ENCODE data around the gene ZDHHC12.
"Not testable (repeated sequence)": the region's sequence is repeated elsewhere in the genome, so short reads cannot be mapped to it uniquely, and the experiment has no call there.

ZDHHC12 gene

GRCh38 chr9:128706671-128707381 lies 17.1 kb downstream of the ZDHHC12 start:
- DNase-seq: no peak

DNA sequence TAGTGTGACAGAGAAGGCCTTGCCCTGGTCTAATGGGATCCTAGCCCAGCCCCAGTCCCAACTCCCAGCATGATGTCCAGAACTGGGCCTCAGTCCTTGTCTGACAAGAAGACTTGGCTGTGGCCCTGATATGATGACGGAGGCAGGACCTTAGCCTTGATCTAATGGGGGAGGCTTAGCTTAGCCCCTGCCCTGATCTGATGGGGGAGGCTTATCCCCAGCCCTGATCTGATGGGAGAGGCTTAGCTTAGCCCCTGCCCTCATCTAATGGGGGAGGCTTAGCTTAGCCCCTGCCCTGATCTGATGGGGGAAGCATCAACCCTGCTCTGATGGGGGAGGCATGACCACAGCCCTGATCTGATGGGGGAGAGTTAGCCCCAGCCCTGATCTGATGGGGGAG lies 17.9 kb downstream of the ZDHHC12 start:
- no peak for DNase-seq

DNA sequence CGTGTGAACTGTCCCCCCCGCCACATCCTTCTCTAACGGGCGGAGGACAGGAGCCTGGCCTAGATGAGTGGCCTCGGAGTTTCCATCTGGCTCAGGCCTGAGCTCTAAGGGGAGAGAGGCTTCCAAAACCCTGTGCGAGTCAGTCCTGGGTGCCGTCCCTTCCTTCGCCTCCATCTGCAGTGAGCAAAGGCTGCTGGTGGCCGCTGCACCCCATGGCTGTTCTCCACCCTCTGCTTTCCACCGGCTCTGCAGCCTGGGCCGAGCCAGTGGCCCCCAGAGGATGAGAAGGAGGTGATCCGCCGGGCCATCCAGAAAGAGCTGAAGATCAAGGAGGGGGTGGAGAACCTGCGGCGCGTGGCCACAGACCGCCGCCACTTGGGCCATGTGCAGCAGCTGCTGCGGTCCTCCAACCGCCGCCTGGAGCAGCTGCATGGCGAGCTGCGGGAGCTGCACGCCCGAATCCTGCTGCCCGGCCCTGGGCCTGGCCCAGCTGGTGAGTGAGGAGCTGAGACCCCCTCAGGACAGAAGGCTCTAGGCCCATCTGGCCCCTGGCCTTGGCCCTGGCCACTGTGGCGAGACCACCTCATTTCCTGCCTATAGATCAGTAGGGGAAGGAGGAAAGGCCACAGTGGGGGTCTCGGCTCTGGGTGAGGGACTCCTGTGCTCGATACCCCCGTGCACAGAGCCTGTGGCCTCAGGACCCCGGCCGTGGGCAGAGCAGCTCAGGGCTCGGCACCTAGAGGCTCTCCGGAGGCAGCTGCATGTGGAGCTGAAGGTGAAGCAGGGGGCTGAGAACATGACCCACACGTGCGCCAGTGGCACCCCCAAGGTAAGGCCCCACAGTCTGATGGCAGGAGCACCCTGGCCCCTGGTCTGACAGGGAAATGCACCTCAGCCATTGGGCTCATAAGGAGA lies 18.6 kb downstream of the ZDHHC12 start:
- DNase-seq: no peak

GRCh38 chr9:128704356-128704670 lies 19.6 kb downstream of the ZDHHC12 start:
- no peak for DNase-seq

DNA sequence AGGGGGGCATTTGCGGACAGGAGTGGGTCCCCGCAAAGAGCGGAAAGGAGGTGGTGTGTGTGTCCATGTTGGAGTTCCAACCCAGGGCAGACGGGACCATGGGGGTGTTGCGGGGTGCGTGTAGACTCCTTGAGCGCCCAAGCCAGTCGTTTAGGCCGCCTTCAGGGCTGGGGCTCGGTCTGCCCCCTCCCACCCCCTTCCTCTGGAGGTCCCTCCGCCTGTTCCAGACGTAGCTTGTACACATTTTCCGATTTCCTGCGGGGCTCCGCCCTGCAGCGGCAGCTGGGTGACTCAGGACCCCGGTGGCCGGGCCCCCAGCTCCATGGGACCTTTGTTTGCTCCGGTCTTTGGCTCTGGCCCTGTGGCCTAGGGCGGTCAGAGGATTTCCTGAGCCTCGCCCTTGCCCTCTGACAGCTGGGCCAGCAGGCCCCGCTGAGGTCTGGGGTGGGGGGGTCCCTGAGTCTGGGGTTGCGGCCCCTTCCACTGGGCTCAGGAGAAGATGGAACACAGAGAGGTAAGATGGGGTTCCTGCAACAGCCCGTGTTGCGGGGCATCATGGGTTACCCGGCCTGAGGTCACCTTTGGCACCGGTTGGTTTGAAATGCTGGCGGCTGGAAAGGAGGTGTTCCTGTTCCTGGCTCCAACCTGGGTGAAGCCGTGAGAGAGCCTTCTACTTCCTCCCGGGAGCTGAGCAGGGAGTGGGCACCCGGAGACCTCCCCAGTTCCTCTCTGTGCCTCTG lies 20.1 kb downstream of the ZDHHC12 start:
- no peak for DNase-seq

DNA sequence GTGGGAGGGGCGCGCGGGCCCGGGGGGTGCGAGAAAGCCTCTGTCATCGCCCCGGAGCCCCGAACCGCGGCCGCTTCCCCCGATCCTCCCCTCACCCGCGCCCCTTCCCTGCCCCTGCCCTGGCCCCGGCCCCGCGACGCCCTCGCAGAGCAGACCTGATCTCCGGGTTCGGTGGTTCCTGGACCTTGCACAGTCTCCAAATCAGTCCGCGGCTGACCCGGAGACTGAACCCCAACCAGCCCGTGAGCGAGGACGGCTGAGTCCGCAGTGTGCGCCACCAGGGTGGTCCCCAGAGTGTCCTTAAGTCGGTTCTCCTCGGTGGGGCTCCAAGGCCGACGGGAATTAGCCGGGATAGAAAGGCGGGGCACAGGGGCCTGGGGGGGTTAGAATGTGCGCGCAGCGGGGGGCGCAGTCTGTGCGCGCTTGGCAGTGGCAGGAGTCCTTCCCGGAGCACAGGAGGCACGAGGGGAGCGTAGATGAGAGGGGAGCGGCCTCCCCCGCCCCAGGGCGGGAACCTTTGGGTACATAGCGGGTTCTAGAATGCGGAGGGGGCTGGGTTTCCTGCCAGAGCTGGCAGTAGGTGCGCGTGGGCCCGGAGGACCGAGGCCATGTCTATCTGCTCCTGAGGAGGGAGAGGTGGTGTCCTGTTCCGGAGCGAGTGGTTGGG lies 20.8 kb downstream of the ZDHHC12 start:
- no peak for DNase-seq

DNA sequence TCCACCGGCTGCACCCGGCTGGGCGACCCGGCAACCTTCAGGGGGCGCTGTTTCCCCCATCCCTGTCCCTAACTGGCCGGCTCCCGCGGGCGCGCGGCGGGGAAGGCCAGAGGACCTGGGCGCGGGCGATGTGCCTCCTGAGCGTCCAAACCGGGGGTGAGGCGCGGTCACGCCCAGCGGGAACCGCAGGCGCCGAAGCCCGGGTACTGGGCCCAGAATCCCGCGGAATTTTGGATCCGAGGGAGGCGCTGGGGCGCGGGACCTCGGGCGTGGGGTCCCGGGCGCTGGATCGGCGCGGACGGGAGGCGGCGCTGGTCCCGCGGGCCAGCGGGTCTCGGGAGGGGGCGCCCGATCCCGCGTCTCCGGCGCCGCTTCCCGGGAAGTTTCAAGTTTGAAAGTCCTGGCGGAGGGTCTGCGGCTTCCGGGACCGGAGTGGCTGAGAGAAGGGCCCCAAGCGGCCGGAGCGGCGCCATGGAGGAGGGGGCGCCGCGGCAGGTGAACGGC lies 21.4 kb downstream of the ZDHHC12 start, which contains the start of gene PKN3:
TSS of gene PKN3 (plus strand) at position 59 of the 504 bp plus-strand sequence. CDS start at position 472, 413 bp downstream.
- DNase-seq: no peak

GRCh38 chr9:128701227-128701854 lies 22.6 kb downstream of the ZDHHC12 start:
- DNase-seq: no peak

DNA sequence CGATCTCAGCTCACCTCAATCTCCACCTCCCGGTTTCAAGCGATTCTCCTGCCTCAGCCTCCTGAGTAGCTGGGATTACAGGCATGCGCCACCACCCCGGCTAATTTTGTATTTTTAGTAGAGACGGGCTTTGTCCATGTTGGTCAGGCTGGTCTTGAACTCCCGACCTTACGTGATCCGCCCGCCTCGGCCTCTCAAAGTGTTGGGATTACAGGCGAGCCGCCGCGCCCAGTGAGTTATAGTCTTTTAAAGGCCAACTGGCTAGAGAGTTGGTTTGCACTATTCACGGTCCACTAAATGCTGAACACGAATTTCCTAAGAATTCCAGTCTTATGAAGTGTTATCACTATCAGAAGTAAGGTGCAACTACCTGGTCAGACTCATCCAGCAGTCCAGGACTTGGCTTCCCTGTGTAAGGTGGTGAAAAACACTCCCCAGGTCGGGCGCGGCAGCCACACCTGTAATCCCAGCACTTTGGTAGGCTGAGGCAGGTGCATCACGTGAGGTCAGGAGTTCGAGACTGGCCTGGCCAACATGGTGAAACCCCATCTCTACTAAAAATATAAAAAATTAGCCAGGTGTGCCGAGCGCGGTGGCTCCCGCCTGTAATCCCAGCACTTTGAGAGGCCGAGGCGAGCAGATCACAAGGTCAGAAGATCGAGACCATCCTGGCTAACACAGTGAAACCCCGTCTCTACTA lies 24.7 kb downstream of the ZDHHC12 start:
- not testable (repeated sequence) for DNase-seq

DNA sequence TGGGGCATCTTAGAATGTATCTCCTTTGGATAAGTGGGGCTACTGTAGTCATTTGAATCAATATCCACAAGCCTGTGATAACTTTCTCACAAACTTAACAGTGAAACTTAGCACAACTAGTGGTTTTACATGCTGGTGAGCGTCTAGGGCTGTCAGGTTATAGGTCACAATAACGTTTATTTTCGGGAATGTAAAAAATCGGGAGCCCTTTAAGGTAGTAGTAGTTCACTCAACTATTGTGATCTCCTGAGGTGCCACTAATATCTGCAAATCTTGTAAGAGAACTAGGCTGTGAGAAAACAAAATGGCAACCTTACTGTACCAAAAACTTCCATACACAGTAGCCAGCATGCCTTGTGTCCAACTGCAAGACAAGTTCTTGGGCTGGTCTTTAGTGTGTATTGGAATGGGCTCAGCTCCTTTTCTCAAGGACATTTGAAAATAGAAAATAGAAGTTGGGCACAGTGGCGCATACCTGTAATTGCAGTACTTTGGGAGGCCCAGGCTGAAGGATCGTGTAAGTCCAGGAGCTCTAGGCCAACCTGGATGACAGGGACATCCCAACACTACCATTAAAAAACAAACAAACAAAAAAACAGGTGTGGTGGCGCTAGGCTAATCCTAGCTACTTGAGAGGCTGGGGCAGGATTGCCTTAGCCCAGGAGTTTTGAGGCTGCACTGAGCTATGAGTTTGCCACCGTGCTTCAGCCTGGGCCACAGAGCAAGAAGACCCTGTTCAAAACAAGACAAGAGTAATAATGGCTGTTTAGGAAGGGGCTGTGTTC lies 26.8 kb downstream of the ZDHHC12 start:
- DNase-seq: no peak

DNA sequence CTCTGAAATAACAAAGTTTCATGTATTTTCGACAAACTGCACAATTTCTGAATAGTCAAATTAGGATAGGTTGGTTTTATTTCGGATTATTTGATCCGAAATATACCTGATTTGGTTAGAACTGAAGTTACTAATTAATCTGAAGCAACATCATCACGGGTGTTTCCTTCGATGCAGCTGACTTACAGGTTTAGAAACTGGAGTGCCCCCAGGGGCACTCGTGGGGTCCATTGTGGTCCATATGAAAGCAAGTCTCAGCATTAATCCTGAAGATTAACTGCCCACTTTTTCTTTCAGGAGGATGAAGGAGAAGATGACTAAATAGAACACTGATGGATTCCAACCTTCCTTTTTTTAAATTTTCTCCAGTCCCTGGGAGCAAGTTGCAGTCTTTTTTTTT lies 29.6 kb downstream of the ZDHHC12 start:
- DNase-seq: no peak

DNA sequence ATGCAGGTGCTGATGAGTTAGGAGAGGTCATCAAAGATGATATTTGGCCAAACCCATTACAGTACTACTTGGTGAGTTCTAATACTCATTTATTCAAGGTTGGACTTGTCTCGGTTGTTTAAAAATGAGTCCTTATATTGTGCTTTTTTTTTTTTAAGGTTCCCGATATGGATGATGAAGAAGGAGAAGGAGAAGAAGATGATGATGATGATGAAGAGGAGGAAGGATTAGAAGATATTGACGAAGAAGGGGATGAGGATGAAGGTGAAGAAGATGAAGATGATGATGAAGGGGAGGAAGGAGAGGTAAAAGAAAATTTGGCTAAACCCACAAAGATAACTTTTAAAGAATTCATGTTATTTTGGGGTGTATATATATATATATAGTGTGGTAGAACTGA lies 30.2 kb downstream of the ZDHHC12 start:
- DNase-seq: not testable (repeated sequence)

DNA sequence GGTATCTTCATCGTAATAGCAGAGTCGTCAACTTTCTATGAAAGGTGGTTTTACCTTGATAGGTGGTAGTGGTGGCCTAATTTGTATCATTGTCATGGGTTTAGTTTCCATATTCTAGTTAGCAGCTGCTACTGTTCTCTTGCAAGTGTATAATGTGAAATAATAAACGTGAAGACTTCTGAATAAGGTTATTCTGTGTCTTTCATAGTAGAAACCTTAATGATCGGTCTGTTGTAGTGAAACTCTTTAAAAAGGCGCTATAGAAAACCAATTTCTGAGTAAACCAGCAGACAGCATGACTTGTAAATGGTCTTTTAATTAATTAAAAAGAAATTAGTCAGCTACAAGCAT lies 33.3 kb downstream of the ZDHHC12 start:
- no peak for DNase-seq

DNA sequence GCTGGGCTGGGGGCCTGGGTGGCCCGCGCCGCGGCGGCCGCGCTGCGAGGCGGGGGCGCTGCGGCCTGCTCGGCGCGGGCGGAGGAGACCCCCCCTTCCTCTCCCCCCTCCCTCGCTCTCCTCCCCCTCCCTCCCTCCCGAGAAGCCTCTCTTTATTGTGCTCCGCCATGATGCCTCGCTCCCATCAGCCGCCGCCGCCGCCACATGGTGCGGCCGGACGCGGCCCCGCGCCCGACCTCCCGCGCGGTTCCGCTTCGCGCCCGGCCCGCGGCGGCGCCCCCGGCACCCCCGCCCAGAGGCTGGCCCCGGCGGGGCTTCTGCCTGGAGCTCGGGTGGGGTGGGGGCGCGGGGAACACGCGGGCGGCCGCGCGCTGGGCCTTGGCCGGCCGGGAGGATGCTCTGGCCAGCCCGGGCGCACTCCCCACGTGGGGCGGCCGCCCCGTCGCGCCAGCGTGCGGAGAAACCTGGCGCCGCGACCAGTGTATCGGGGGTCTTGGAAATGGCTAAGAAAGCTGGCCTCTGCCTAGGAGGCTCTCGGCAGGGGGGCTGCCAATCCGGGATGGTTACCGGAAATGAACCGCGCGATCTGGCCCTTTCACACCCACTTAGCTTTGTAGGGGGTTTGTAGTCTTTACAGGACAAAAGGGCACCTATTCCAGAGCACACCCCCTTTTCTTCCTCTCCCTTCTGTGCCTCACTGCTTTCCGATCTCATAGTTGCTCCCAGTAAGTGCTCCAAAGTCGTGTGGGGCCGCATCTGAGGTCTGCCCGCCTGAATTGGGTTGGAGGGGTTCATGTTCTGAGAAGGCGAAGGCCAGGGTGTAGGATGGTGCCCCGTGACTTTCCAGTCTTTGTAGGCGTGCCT lies 33.9 kb downstream of the ZDHHC12 start:
- peak; percentile 12 for DNase-seq

GRCh38 chr9:128689293-128689774 lies 34.6 kb downstream of the ZDHHC12 start:
- no peak for DNase-seq

DNA sequence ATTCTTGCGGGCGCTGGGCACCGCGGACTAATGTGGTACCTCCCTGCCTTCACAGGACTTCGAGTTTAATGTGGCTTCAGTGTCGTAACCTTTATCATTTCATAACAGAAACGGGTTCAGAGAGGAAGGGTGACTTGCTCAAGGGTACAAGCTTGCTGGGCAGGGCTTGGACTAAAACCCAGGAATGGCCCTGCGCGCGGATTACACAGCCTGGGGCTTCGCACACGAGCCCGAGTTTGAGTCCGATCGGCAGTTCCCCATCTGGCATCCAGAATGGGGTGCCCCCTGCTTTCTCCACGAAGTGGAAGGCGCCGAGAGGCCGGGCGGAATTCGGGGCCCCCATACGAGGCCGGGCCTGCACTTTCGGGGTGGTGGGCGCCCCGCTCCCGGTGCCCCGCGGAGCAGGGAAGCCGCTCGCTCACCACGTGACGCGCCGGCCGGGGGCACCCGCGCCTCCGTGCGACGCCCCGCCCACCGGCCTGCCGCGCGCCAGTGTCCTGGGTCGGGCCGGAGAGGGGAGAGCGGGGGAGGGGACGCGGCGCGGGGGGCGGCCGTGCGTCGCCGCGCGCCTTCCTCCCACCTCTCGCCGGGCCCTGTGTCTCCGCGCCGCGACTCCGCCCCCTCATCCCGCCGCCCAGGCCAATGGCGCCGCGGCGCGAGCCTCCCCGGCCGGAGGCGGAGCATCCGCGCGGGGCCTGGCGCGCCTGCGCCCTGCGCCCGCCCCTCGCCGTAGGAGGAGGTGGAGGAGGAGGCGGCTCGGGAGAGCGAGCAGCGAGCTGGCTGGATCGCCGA lies 35.2 kb downstream of the ZDHHC12 start, which contains the start of gene SET:
TSS of gene SET (plus strand) at position 722 of the 792 bp plus-strand sequence. CDS start 361 bp downstream, outside the sequence.
- peak; percentile 41 for DNase-seq

DNA sequence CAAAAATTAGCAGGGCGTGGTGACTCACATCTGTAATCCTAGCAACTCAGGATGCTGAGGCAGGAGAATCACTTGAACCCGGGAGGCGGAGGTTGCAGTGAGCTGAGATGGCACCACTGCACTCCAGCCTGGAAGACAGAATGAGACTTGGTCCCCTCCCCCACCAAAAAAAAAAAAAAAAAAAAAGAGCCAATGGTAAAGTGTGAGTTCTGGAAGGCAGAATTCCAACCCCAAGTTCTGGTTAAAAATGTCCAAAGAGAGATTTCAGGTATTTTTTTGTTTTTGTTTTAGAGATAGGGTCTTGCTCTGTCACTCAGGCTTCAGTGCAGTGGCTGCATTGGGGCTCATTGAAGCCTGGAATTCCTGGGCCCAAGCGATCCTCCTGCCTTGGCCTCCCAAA lies 36.5 kb downstream of the ZDHHC12 start:
- no peak for DNase-seq

DNA sequence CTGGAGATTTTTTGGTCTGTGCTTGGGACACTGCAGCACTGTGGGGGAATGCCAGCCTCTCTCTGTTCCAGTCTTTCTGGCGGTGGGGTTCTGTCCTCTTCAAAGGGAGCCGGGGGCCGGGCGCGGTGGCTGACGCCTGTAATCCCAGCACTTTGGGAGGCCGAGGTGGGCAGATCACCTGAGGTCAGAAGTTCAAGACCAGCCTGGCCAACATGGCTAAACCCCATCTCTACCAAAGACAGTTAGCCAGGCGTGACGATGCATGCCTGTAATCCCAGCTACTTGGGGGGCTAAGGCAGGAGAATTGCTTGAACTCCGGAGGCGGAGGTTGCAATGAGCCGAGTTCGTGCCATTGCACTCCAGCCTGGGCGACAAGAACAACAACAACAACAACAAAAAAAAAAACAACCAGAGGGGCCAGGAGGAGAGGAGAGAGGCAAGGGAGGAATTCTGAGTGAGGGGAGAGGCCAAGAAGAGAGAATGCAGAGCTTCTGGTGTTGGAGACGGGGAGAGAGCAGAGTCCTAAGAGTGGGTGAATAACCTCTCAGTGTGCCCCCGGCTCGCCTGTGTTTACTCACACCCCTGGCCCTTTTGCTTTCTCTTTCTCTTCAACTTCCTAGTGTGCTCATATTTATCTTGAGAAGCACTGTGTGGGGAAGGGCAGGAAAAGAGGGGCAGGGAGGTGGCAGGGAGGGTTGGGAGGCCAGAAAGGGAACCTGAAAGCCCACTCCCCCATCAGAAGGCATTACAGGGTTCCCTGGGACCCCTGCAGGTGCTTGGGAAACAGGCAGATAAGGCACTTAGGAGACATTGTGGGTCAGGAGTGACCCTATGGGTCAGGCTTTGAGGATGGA lies 38.1 kb downstream of the ZDHHC12 start:
- DNase-seq: no peak

All from NCI-H2029 treated with DMSO at 0.1 percent for 48 hours (cell line).